Tibial nerve (tissue), 4 donors: Measurements from ENCODE around the gene ETV3.

Experiments used
- CTCF ChIP-seq, 5 experiments: fragments of 200-600 bp in 3 of 5; fragments of 450-650 bp in 2 of 5; sonication (generic) in 3 of 5; IDR thresholded peaks; one replicate each; pipeline ENCODE4 v1.5.1; 2016 to 2019; ENCODE audit warnings: antibody characterized with exemption in 5 of 5, mild to moderate bottlenecking in 3 of 5, moderate library complexity in 2 of 5
- EP300 ChIP-seq, 2 donors: sonication (generic); formaldehyde crosslinking; IDR thresholded peaks; one replicate each; pipeline ENCODE4 v1.6.1; 2017; ENCODE audit warnings: antibody characterized with exemption in 2 of 2, mild to moderate bottlenecking in 1 of 2
- POLR2A ChIP-seq, 2 donors: fragments of 450-650 bp; IDR thresholded peaks; one replicate each; pipeline ENCODE4 v1.6.1; 2017; ENCODE audit warnings: antibody characterized with exemption in 2 of 2, mild to moderate bottlenecking in 2 of 2, moderate library complexity in 2 of 2

GRCh38 chr1:157166590-157166989 lies 28.4 kb upstream of the ETV3 start:
- TF ChIP-seq CTCF (IDR thresholded peaks at IDR 0.05): no peak
- TF ChIP-seq EP300 (IDR thresholded peaks at IDR 0.05): no peak
- no peak for TF ChIP-seq POLR2A (IDR thresholded peaks at IDR 0.05)
